HG02588 (cell line): Measurements from ENCODE around the gene KRTAP10-1.

Source experiments
- ATAC-seq: cut with Tn5 transposase; IDR thresholded peaks from one replicate; pipeline ENCODE4 v1.9.1; 2021; ENCODE audit warnings: mild to moderate bottlenecking, moderate library complexity; ENCODE audit not compliant: unreplicated experiment

Gene KRTAP10-1

GRCh38 chr21:44529503-44530125 lies 10.4 kb downstream of the KRTAP10-1 start:
- ATAC-seq: no peak

GRCh38 chr21:44529011-44529421 lies 11.0 kb downstream of the KRTAP10-1 start:
- no peak for ATAC-seq

GRCh38 chr21:44528634-44528995 lies 11.4 kb downstream of the KRTAP10-1 start:
- no peak for ATAC-seq

- ATAC-seq: no peak
Measured at GRCh38 chr21:44527983-44528633, 11.9 kb downstream of the KRTAP10-1 start.

GRCh38 chr21:44527156-44527982 lies 12.6 kb downstream of the KRTAP10-1 start:
- no peak for ATAC-seq

GRCh38 chr21:44526096-44526997 lies 13.6 kb downstream of the KRTAP10-1 start:
- no peak for ATAC-seq

GRCh38 chr21:44525391-44526095 lies 14.5 kb downstream of the KRTAP10-1 start:
- no peak for ATAC-seq

GRCh38 chr21:44524414-44525371 lies 15.3 kb downstream of the KRTAP10-1 start:
- ATAC-seq: no peak

GRCh38 chr21:44523567-44524413 lies 16.2 kb downstream of the KRTAP10-1 start:
- no peak for ATAC-seq

GRCh38 chr21:44522753-44523204 lies 17.2 kb downstream of the KRTAP10-1 start:
- ATAC-seq: no peak

GRCh38 chr21:44521928-44522752 lies 17.9 kb downstream of the KRTAP10-1 start:
- no peak for ATAC-seq

GRCh38 chr21:44521301-44521927 lies 18.6 kb downstream of the KRTAP10-1 start:
- no peak for ATAC-seq

- ATAC-seq: no peak
Measured at GRCh38 chr21:44520326-44521300, 19.4 kb downstream of the KRTAP10-1 start.

- no peak for ATAC-seq
Measured at GRCh38 chr21:44519346-44520325, 20.4 kb downstream of the KRTAP10-1 start.
